DOHH2 (cell line): Measurements from ENCODE around the gene IQSEC3.

Experiments used
- H3F3A ChIP-seq: fragments of 200-600 bp; sonication (generic), shearing (Covaris generic); 2 replicates; pipeline ENCODE4 v1.6.0; 2016; ENCODE audit warnings: antibody characterized with exemption, mild to moderate bottlenecking; ENCODE audit not compliant: control insufficient read depth, insufficient read depth
- H3K27ac ChIP-seq: fragments of 200-600 bp; sonication (generic); 2 replicates; pipeline ENCODE4 v1.5.1; 2014; ENCODE audit warnings: low read depth, mild to moderate bottlenecking, low read length, moderate library complexity
- H3K27me3 ChIP-seq: fragments of 200-600 bp; sonication (generic); 2 replicates; pipeline ENCODE4 v1.6.1; 2014; ENCODE audit warnings: mild to moderate bottlenecking, low read length, mixed read lengths; ENCODE audit not compliant: control insufficient read depth
- H3K36me3 ChIP-seq: fragments of 200-600 bp; sonication (generic); 2 replicates; pipeline ENCODE4 v1.6.1; 2014; ENCODE audit warnings: mild to moderate bottlenecking, low read length, moderate library complexity, mixed read lengths; ENCODE audit not compliant: control insufficient read depth
- H3K4me1 ChIP-seq: fragments of 200-600 bp; sonication (generic); 2 replicates; pipeline ENCODE4 v1.6.1; 2014; ENCODE audit warnings: mild to moderate bottlenecking, low read length, mixed read lengths; ENCODE audit not compliant: control insufficient read depth
- H3K4me2 ChIP-seq: fragments of 200-600 bp; sonication (generic); 2 replicates; pipeline ENCODE4 v1.6.0; 2014; ENCODE audit warnings: mild to moderate bottlenecking, low read length, moderate library complexity
- H3K4me3 ChIP-seq: fragments of 200-600 bp; sonication (generic); 2 replicates; pipeline ENCODE4 v1.5.1; 2014; ENCODE audit warnings: mild to moderate bottlenecking, low read length, mixed read lengths
- H3K79me2 ChIP-seq: fragments of 200-600 bp; sonication (generic); 2 replicates; pipeline ENCODE4 v1.6.1; 2014; ENCODE audit warnings: mild to moderate bottlenecking, low read length, mixed read lengths; ENCODE audit not compliant: control insufficient read depth
- H3K9me2 ChIP-seq: fragments of 200-600 bp; sonication (generic); replicated peaks from 2 replicates; pipeline ENCODE4 v1.6.1; 2014; ENCODE audit warnings: mild to moderate bottlenecking, low read length, mixed read lengths; ENCODE audit not compliant: control insufficient read depth
- H3K9me3 ChIP-seq: fragments of 200-600 bp; sonication (generic); 2 replicates; pipeline ENCODE4 v1.6.1; 2014; ENCODE audit warnings: antibody characterized with exemption, low read length, mixed read lengths; ENCODE audit not compliant: control insufficient read depth, insufficient read depth
- H4K20me1 ChIP-seq: fragments of 200-600 bp; sonication (generic); 2 replicates; pipeline ENCODE4 v1.6.0; 2014; ENCODE audit warnings: low read depth, mild to moderate bottlenecking, antibody characterized with exemption, low read length, moderate library complexity; ENCODE audit not compliant: control insufficient read depth, insufficient read depth
- EZH2phosphoT487 ChIP-seq: fragments of 200-600 bp; sonication (generic); IDR thresholded peaks from 2 replicates; pipeline ENCODE4 v1.6.1; 2017; ENCODE audit warnings: borderline replicate concordance, mild to moderate bottlenecking, antibody characterized with exemption, low read length, moderate library complexity, mixed read lengths
- TF ChIP-seq, protein P1 (sequence below): fragments of 200-600 bp; sonication (generic); IDR thresholded peaks from one replicate; pipeline ENCODE4 v1.5.1; 2014; ENCODE audit warnings: antibody characterized with exemption, mild to moderate bottlenecking, low read depth, low read length; ENCODE audit not compliant: poor library complexity, severe bottlenecking

Gene IQSEC3

DNA sequence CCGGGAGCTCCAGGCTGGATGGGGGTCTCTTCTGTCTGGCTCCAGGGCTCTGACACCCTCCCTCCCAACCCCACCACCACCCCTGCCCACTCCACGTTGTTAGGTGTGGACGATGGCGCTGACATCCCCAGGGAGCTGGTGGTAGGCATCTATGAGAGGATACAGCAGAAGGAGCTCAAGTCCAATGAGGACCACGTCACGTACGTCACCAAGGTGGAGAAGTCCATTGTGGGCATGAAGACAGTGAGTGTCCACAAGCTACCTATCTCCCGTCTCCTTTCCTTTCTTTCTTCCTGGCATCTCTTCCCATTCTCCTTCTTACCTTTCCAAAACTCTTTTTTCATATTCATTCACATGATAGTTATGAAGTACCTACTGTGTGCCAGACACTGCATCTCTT, 95.3 kb downstream of the IQSEC3 start:
- TF ChIP-seq, protein P1, sequence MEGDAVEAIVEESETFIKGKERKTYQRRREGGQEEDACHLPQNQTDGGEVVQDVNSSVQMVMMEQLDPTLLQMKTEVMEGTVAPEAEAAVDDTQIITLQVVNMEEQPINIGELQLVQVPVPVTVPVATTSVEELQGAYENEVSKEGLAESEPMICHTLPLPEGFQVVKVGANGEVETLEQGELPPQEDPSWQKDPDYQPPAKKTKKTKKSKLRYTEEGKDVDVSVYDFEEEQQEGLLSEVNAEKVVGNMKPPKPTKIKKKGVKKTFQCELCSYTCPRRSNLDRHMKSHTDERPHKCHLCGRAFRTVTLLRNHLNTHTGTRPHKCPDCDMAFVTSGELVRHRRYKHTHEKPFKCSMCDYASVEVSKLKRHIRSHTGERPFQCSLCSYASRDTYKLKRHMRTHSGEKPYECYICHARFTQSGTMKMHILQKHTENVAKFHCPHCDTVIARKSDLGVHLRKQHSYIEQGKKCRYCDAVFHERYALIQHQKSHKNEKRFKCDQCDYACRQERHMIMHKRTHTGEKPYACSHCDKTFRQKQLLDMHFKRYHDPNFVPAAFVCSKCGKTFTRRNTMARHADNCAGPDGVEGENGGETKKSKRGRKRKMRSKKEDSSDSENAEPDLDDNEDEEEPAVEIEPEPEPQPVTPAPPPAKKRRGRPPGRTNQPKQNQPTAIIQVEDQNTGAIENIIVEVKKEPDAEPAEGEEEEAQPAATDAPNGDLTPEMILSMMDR, result no peak
- TF ChIP-seq EZH2phosphoT487, result no peak
- Histone ChIP-seq H3K4me2 (no peak overlapping the region), H3K4me3 (no peak overlapping the region), H3F3A (no peaks in the 10 kb centered on the region; the same call in 1 of the 2 replicates), H3K27me3 (no peaks in the 10 kb centered on the region), H3K4me1 (no peaks in the 10 kb centered on the region), H3K79me2 (no peaks in the 10 kb centered on the region), H4K20me1 (no peaks in the 10 kb centered on the region), H3K27ac (no peak overlapping the region), H3K9me2 (no peaks in the 10 kb centered on the region), H3K9me3 (peaks cover 6% of the 10 kb centered on the region; the same call in 1 of the 2 replicates), H3K36me3 (no peaks in the 10 kb centered on the region)

DNA sequence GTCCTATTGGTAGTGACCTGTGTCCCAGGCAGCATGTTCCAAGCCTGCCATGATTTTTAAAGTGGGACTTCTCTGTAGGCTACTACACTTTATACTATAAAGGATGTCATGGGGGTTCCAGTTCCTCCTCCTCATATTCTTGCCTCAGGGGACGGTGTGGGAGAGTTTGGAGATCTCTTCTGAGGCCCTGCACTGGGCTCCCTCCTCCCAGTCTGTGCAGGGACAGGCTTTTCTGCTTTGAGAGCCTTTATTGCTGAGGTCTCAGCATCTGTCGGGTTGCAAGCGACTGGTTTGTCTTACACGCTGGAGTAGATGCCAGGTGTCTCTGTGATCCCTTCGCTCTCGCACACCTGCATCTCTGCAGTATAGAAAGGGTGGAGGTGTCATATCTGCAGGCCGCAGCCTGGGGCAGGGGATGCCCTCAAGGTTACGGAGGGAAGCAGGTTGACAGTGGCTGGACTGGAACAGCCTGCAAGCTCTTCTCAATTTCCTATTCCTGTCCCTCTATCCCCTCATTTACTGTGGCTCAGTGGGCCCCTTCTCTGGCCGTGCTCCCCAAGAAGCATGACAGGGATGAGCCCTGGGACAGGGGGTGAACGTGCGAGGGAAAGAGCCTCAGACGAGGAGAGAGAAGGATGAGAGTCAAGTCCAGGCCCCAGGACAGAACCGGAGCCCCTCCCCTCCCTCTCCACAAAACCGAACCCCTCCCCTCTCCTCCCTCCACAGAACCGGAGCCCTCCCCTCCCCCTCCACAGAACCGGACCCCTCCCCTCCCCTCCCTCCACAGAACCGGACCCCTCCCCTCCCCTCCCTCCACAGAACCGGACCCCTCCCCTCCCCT, 96.1 kb downstream of the IQSEC3 start:
- Histone ChIP-seq H3K9me3 (peaks cover 6% of the 10 kb centered on the region; the same call in 1 of the 2 replicates), H3K27me3 (no peaks in the 10 kb centered on the region), H3K36me3 (no peaks in the 10 kb centered on the region)

DNA sequence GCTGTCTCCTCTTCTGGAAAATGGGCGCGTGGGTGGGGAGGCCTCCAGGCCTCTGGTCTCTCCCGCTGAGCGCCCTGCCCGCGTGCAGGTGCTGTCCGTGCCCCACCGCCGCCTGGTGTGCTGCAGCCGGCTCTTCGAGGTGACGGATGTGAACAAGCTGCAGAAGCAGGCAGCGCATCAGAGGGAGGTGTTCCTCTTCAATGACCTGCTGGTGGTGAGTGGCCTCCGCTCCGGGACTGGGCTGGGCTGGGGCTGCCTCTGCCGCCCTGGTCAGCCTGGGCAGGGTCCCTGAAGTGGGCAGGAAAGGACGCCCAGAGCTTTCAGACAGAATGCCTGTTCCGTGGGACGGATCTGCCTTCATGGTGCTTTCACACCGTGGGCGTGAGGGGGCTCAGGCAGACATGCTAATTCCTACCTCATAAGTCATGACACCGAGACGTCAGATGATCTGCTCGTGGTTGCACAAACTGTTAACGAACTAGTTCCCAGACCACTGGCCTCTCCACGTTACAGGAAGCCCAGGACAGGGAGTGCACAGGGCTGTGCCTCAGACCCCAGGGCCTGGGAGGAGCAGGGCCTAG, 96.9 kb downstream of the IQSEC3 start:
- H3K4me1 ChIP-seq, result no peaks in the 10 kb centered on the region
- no peak overlapping the region for H3K4me2 ChIP-seq
- no peaks in the 10 kb centered on the region for H3K79me2 ChIP-seq
- no peaks in the 10 kb centered on the region; the same call in 1 of the 2 replicates for H3F3A ChIP-seq
- H3K36me3 ChIP-seq, result no peaks in the 10 kb centered on the region
- peaks cover 6% of the 10 kb centered on the region; the same call in 1 of the 2 replicates for H3K9me3 ChIP-seq
- H3K4me3 ChIP-seq, result no peak overlapping the region
- no peak overlapping the region for H3K27ac ChIP-seq
- no peaks in the 10 kb centered on the region for H3K27me3 ChIP-seq
- H4K20me1 ChIP-seq, result no peaks in the 10 kb centered on the region
- no peaks in the 10 kb centered on the region for H3K9me2 ChIP-seq
- TF ChIP-seq, protein P1, result no peak
- no peak for TF ChIP-seq EZH2phosphoT487

More for the DNA sequence above, 96.1 kb downstream of the IQSEC3 start:
- H3K4me2 ChIP-seq, result no peak overlapping the region
- no peaks in the 10 kb centered on the region; the same call in 1 of the 2 replicates for H3F3A ChIP-seq
- H3K79me2 ChIP-seq, result no peaks in the 10 kb centered on the region
- H3K4me3 ChIP-seq, result no peak overlapping the region
- TF ChIP-seq, protein P1, result no peak
- no peak for TF ChIP-seq EZH2phosphoT487
- H3K4me1 ChIP-seq, result no peaks in the 10 kb centered on the region
- no peaks in the 10 kb centered on the region for H3K9me2 ChIP-seq
- H3K27ac ChIP-seq, result no peak overlapping the region
- H4K20me1 ChIP-seq, result no peaks in the 10 kb centered on the region
